NCI-H510A treated with DMSO at 0.1 percent for 48 hours (cell line): ENCODE data around the gene MAGOH.
A peak's percentile ranks its signal among the peaks of the same experiment; 100 is the strongest.
"Not testable (repeated sequence)": the region's sequence is repeated elsewhere in the genome, so short reads cannot be mapped to it uniquely, and the experiment has no call there.

Source experiments
- DNase-seq: peaks from one replicate; lab custom pipeline; 2025; lab: John Stamatoyannopoulos, UW

Gene MAGOH

DNA sequence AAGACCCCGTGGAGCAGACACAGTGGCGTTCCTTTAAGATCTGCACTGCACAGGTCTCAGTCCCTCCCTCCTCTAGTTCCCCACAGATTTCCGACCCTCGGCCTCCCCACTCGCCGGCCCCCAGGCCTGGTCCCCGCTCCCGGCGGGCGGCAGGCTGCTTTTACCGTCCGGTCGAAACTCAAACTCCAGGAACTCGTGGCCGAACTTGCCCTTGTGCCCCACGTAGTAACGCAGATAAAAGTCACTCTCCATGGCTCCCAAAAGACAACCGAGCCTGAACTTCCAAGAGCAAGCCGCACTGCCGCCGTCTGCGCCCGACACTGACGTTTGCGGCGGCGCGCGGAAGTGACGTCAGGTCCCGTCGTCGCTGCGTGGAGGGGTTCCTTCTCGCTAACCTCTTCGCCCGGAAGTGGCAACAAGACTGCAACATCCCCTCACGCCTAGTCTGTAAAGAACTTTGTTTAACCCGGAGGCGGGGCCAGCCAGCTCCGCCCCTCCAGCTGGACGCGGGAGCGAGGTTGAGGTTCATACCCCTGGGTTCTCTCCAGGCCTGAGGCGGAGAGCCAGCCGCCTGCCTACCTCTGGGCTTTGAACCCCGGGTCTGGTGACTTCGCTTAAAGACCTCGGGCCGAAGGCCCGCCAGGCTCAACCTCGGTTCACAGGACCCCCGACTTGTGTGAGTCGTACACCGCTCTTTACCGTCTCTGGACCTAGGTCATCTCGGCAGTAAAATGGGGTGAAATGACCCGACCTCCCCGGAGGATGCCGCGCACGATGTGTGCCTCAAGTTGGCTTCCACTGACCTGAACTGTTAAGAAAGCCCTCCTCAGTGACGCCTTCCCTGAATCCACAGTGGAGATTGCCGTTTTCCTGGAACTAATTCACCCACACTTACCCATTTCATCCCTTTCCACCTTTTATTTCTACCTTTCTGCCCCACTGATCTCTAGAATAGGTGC lies at the start of gene MAGOH:
MAGOH (minus strand) TSS at position 322 of the 959 bp plus-strand sequence; CDS start at position 252, 70 bp downstream.
- DNase-seq: peak; percentile 92

DNA sequence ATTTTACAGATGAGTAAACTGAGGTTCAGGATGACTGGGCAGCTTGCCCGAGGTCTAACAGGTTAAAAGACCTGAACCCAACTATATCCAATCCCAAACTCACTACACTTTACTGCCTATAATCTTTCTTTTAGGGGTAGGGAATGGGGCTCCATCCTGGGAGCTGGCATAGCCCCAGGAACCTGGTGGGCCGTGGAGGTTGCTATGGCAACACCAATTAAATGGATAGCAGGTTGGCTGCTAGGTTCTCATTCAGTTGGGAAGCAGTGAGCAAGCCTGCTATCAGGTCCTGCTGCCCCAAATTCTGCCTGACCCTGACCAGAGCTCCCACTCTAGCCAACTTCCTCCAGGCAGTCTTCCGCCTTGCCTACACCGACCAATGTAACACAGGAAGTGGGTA lies 48.6 kb upstream of the MAGOH start:
- DNase-seq: no peak

DNA sequence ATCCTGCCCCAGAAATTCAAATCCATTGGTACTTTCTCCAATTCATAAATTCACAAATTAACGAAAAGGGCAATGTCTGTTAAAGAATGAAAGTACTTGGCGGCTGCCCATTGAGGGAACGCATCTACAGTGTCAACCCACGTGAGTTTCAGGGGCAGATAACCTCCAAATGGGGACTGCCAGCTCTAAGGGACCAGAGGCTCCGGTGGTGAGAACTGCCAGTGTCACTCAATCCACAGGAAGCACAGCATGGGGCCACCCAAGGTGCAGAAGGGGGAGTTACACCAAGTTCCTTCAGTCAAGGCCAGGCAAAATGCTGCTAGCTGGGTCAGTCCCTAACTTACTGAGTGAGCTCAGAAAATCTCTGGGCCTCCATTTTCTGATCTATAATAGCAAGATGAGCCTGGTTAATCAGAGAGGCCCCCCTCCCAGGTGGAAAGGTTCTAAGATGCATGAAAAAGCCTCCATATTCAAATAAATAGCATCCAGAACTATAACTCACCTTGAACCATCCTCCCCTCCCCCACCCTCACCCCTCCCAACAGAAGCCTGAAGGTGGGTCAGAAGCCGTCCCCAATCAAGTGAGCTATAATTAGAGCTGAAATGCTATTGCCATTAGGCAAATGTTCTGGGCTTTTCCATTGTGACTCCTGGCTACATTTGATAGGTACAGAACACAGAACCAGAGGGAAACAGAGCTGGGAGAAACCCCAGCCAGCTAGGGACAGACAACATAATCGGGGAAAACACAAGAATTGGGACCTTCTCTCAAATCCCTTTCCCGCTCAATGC lies 47.8 kb upstream of the MAGOH start:
- no peak for DNase-seq

DNA sequence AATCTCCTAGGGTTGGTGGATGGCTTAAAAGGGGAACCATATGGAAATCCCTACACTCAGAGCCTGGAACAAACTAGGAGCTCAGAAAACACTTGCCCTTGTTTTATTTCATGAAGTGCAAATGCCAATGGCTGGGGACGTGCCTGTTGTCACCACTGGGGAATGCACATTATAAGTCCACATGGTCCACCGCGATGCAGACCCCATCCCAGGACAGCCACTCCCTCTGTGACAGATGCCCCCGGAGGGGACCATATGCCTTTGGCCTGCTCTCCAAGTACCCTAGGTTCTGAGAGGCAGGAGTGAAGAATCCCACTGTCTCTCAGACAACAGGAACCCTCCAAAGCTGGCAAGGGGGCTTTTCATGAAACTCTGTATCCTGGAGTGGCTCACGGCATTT lies 47.2 kb upstream of the MAGOH start:
- DNase-seq: no peak

DNA sequence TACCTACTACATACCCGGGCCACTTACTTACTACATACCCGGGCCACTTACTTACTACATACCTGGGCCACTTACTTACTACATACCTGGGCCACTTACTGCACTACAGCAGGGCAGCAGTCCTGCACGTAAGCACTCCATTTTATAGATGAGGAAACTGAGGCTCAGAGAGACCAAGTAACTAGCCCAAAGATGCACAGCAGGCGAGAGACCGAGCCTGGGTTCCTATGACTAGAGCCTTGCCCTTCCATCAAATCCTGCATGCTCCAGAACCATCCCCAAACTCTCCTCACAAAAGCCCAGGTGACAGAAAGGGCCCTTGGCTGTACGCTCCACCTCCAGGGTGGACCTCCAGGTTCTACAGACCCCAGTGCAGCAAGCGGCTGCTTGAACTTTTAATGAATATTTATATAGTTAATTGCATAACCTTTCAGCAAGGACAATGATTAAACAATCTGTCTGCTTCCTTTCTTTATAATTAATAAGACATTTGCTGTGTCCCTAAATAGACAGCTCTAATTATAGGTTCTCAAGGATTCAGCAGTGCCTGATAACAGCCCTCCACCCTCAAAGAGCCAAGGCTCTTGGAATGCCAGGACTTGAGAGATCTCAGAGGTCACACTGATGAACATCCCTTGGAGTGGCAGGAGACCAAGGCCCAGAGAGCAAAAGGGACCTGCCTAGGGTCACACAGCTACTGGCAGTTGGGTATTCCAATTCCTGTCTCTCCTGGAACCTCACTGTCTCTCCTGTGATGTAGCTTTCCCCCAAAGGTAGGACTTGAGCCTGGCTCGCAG lies 46.1 kb upstream of the MAGOH start:
- DNase-seq: no peak

DNA sequence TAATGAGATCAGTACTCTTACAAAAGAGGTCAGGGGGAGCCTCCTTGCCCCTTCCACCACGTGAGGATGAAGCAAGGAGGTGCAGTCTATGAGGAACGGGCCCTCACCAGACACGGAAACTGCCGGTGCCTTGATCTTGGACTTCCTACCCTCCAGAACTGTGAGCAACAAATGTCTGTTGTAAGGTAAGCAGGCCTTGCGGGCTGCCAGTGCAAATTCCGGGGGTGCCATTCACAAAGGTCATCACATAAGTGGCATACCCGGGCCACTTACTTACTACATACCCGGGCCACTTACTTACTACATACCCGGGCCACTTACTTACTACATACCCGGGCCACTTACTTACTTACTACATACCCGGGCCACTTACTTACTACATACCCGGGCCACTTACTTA lies 44.8 kb upstream of the MAGOH start:
- not testable (repeated sequence) for DNase-seq

DNA sequence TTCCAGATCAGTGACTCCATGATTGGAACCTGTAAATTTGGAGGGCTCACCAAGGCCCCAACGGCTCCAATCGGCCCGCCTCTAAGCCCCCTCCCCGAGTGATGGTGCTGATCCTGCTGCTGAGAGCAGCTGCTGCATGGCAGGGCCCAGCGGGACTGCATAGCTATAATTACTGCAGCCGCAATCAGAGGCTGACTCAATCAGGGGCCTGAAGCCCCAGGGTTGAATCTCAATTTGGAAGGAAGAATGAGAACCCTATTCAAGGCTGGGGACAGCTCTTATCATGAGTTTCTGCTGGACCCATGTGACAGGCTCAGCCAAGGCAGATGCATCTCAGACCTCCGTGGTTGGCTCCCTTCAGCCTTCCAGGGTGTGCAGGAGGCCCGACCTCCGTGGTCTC lies 42.8 kb upstream of the MAGOH start:
- DNase-seq: no peak

DNA sequence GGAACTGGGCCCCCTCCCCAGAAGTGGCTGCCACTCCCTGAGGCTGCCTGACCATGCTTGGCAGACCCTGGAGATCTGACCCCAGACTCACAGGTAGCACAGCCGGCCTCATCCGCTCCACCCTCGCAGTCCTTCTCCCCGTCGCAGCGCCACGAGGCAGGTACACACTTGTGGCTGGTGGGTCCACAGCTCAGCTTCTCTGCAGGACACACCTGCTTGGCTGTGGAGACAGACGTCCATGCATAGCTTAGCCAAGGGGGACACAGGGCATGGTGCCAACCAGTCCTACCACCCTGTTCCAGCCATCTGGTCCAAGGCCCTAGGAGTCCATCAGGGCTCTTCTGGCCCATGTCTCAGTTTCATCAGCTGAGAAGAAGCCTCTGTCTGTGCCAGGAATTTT lies 42.2 kb upstream of the MAGOH start:
- no peak for DNase-seq

DNA sequence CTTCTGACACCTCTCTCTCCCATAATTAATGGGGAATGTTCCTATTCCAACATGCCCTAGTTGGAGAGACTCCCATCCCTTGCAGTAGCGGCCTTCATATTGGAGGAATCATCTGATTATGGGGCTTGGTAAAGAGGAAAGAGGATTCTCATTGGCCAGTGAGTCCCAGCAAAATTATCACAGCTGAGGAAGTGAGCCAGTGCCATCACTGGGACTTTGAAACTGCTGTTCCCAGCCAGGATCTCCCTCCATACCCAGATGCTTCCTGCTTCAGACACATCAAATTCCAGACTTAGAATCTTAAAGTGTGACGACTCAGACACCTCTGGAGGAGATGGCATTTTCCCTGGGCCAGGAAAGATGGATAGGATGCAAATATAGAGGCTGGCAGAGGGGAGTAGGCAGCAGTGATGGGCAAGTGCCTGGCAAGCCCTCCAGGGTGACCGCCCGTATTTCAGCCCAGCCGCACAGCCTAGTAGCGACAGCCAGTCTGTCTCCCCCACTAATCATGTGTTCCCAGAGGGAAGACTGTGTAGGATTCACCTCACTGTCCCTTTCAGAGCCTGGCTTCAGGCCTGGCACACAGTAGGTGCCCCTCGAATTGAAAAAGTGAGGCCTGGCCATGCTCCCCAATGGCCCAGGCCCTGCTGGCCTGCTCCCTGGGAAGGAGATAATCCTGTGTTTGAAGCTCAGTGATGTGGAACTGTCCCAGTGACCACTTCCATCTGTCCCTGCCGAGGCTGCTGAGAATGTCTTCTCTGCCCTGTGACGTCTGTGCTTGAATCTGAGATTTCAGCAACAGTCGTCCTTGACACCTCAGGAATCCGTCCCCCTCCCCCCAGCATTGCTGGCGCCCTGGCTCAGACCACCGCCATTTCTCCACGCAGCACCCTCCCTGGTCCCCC lies 41.2 kb upstream of the MAGOH start:
- no peak for DNase-seq

DNA sequence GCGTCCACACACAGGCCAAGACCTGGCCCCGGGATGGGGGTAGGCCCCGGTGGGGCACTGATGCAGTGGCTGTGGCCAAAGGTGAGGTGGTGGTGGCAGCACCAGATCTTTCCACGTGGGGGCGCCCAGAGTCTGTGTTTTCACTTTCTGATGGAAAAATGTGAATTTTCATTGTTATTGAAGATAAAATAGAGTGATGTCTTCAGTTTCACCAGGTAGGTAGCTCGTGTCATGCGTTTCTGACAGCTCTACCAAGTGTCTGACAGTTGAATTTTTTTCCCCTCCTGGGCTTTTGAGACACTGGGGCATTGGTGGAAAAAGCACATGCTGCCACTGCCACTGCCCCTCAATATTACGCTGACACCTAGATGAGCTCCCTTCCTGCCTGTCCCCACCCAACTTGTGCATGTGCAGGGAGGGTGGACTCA lies 40.0 kb upstream of the MAGOH start:
- DNase-seq: peak; percentile 18

DNA sequence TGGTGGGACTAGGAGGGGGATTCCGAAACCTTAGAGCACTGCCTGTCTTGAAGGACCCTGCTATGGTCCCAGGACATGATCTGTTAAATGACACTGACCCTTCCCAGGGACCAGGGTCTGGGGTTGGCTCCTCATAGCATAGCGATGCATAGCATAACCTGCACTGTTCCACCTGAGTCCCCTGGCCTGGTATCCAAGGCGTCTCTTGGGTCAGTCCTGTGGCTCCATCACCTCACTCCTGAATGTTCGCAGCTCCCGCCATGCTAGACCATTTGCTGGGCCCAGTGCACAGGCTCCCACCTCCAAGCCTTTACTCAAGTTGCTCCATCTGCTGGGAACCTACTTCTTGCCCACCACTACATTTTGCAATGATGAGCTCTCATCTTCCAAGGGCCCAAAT lies 39.0 kb upstream of the MAGOH start:
- no peak for DNase-seq

DNA sequence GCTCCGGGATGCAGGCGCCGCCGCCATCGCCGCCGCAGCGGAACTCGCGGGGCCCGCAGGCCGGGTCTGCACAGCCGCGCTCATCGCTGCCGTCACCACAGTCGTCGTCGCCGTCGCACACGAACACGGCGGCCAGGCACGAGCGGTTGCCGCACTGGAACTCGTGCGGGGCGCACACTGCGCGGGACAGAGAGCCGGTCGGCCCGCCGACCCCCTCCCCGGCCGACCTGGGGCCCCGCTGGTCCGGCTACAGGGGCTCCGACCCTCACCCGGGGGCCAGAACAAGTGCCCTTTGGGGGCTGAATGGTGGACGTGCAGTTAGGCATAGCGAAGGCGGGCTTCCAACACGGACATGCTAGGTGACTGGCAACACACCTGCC lies 38.6 kb upstream of the MAGOH start:
- DNase-seq: no peak

DNA sequence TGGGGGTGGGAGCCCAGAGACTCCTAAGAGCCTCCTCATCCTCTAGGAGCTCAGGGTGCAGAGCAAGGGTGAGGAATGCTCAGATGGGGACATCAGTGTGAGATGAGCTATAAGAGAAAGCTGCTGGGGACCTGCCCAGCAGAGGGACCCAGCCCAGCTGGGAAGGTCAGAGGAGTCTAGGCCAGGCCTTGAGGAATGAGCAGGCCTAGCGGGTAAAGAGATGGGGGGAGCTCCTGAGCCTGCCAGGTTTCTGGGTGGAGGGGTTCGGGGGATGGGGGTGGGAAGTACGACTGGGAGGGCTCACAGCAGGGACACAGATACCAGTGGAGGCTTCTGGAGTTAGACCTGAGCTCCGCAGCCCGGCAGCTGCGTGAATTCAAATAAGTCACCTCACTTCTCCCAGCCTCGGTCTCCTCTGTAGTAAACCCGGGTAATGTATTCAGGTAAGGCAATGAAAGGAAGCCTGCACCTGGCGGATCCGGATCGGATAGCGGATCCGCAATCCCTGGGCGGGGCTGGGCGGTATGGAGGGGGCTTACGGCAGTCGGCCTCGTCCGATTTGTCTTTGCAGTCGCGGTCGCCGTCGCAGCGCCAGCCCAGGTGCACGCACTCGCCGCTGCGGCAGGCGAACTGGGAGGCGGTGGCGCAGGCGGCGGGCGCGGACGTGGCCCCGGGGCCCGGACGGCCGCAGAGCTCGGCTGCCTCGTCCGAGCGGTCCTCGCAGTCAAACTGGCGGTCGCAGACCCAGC lies 38.0 kb upstream of the MAGOH start:
- no peak for DNase-seq

DNA sequence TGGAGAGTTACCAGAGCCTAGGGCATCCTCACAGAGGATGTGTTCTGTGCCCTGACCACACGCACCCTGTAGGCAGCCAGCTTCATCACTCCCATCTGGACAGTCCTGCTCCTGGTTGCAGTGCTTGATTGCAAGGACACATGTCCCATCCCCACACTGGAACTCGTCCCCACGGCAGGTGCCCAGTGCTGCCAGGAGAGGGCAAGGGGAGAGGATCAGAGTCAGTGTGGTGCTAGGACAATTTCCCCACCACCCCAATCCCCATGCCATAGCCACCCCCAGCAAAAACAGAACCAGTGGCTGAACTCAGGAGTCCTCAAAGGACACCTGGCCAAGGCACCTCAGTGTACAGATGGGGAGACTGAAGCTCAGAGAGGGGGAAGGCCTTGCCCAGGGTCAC lies 37.2 kb upstream of the MAGOH start:
- DNase-seq: no peak

DNA sequence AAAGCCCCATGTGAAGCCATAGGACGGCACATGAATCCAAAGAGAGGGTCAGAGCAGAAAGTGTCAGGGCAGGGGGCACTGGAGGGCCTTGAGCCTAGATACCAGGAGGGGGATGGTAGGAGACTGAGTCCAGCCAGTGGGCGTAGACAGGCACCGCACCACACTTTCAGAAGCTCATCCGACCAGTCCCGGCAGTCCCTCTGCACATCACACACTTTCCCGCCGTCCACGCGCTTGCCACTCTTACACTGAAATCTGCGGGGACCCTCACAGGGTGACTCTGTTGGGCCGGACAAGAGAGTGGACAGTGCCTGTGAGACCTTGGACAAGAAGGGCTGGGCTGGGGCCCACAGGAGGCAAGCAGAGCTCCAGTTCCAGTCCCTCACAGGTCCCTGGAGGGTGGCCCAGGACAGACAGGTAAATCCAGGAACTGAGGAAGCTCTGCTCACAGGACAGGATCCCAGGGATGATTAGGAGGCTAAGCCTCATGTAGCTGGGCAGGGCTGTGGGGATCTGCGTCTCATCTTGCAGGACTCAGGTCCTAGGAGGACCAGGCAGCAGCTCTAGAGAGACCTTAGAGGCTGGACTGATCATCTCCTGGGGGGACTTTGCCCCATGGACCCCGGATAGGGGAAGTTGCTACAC lies 36.3 kb upstream of the MAGOH start:
- DNase-seq: no peak

DNA sequence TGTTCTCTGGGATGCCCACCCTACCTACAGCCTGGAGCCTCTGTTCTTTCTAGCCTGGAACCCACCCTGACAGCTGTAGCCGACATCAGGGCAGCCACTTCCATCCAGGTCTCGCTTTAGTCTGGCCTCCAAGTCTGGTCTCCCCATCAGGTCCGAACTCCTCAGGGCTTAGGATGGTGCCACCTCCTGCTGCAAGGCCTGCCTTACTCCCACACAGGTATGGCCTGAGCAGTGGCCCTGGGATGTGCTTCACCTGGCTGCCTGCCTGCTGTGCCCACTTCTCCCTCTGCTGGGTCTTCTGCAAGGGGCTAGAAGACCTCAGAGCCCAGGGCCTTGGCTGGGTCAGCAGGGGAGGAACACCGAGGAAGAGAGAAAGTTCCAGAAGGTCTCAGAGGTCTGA lies 35.7 kb upstream of the MAGOH start:
- no peak for DNase-seq

DNA sequence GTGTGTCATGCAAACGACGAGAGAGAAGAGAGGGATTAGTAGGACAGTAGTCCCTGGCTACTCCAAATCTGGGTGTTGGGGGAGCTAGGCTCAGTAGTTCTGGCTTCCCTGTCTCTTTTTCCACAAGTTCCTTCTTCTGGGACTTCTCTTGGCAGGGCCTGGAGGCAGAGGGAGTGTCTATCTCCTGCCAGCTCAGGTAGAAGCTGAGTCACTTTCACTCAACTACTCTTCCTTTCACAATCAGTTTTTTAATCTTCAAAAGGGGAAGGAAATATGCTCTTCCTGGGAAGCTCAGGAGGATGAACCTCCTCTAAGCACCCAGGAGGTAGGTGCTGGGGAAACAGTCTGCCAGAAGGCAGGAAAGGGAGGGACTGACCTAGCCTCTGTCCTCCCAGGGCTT lies 35.2 kb upstream of the MAGOH start:
- no peak for DNase-seq

DNA sequence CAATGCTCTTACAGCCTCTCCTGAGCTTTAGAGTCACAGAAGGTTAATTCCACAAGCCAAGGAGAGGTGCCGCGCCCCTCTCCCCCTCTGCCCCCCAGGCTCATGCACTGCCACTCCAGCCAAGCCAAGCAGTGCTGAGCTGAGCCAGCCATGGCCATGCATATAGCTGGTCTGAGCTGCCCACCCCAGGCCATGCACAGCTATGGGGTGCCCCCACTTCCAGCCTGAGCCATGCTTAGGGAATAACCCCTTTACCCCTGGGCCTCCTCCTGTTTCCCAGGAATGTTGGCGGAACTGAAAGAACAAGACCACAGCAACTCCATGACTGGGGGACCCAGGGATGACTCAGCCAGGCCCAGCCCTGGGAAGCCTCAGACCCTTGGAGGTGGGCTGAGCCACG lies 34.0 kb upstream of the MAGOH start:
- no peak for DNase-seq

DNA sequence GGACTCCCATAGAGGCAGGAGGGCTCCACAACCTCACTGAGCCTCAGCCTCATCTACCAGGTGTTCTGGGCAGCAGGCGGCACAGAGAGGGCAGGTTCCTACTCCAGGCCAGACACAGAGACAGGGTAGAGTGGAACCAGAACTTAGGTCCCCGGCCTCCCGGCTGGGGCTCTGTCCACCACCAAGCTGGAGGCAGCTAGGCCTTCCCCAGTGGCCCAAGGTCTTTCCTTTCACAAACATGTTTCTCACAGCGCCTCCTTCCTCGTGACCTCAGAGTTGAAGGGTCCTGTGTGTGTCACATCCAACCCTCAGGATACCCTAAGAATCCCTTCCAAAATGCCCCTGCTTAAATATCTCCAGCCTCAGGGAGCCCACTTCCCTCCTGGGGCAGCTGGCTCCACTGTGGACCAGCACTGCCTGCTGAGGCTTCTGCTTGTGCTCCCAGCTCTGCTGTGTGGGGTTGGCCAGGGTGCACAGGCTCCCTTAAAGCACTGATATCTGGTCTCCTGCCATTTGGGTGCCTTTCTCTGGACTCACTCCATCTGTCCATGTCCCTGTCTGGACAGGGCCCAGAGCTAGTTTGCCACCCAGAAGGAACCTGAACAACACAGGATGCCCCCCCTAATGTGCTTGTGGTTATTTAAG lies 33.2 kb upstream of the MAGOH start:
- DNase-seq: no peak

DNA sequence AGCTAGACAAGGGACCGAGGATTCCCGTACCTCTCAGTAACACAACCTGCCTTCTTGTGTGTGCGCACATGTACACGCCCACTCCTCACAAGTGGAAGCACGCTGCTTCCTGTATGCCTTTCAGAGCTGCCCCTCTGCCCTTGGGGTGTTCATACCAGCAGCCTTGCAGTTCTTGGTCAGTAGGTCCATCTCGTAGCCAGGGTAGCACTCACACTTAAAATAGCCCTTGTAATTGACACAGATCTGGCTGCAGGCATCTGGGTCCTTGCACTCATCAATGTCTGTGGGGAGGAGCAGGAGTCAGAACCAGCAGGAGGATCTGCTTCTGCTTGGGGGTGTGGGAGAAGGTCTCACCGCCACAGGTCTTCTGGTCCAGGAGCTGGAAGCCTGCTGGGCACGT lies 32.6 kb upstream of the MAGOH start:
- DNase-seq: no peak
